GM18507 (cell line): Measurements from ENCODE around the gene ARL8B.
"Not testable (repeated sequence)": the region's sequence is repeated elsewhere in the genome, so short reads cannot be mapped to it uniquely, and the experiment has no call there.

Experiments
- DNase-seq: peaks from one replicate; pipeline ENCODE4 v3.0.0; 2011; ENCODE audit warnings: low read depth; ENCODE audit not compliant: insufficient read length; ENCODE audit errors: extremely low spot score
- FAIRE-seq: peaks from 2 replicates; lab custom pipeline; 2011; peaks lifted over from hg19 to GRCh38; lab: Jason Lieb, UNC

Gene ARL8B

DNA sequence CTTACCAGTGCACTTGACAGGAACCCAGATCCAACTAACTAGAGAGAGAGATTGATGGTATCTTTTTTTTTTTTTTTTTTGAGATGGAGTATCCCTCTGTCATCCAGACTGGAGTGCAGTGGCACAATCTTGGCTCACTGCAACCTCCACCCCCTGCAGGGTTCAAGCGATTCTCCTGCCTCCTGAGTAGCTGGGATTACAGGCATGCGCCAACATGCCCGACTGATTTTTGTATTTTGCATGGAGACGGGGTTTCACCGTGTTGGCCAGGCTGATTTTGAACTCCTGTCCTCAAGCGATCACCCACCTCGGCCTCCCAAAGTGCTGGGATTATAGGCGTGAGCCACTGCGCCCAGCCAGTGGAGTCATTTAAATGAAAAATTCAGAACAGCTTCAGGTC lies 15.7 kb upstream of the ARL8B start:
- not testable (repeated sequence) for FAIRE-seq, DNase-seq

DNA sequence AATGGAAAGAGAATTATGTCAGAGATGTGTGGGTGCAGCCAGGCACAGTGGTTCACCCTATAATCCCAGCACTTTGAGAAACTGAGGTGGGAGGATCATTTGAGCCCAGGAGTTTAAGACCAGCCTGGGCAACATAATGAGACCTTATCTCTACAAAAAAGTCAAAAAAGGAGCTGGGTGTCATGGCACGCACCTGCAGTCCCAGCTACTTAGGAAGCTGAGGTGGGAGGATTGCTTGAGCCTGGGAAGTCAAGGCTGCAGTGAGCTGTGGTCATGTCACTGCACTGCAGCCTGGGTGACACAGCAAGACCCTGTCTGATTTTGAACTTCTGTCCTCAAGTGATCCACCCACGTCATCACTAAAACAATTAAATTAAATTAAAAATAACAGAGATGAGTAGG lies 15.2 kb upstream of the ARL8B start:
- not testable (repeated sequence) for FAIRE-seq, DNase-seq

DNA sequence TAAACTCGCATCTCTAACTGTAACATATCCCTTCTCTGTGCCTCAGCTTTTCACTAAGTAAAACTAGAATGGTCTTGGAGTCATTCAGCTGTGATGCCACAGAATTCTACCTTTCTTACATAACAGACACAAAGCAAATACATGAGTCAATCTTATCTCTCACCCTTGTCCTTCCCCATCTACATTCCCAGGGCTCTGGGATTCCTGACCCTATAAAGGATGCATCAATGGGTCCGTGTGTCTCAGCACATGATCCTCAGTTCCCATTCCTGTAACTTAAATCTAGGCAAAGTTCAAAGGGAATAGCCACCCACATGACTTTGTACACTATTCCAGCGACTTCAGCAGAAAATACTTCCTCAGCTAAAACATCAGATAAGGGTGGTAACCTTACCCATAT lies 11.8 kb upstream of the ARL8B start:
- DNase-seq (no peak), FAIRE-seq (no peak)

DNA sequence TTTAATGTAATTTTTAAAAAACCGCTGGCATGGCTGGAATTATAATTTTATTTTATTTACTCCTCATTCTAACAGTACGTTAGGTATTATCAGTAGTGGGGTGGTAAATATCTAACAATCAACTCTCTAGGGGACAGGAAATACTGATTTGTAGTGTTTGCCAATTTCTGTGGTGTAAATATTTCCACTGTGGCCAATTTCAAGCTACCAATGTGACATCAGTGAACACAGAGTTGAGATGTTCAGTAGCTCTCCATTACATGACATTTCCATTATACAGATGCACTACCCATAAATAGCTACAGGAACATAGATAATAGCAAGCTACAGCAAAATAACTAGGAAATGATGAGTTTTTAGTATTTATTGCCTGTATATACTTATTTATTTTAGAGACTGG lies 10.0 kb upstream of the ARL8B start:
- no peak for FAIRE-seq

DNA sequence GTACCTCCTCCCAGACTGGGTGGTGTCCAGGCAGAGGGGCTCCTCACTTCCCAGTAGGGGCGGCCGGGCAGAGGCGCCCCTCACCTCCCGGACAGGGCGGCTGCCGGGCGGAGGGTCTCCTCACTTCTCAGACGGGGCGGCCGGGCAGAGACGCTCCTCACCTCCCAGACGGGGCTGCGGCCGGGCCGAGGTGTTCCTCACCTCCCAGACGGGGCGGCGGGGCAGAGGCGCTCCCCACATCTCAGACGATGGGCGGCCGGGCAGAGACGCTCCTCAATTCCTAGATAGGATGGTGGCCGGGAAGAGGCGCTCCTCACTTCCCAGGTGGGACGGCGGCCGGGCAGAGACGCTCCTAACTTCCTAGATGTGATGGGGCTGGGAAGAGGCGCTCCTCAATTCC lies 8.4 kb upstream of the ARL8B start:
- FAIRE-seq, DNase-seq: not testable (repeated sequence)

More for the DNA sequence above, 10.0 kb upstream of the ARL8B start:
- DNase-seq = no peak

DNA sequence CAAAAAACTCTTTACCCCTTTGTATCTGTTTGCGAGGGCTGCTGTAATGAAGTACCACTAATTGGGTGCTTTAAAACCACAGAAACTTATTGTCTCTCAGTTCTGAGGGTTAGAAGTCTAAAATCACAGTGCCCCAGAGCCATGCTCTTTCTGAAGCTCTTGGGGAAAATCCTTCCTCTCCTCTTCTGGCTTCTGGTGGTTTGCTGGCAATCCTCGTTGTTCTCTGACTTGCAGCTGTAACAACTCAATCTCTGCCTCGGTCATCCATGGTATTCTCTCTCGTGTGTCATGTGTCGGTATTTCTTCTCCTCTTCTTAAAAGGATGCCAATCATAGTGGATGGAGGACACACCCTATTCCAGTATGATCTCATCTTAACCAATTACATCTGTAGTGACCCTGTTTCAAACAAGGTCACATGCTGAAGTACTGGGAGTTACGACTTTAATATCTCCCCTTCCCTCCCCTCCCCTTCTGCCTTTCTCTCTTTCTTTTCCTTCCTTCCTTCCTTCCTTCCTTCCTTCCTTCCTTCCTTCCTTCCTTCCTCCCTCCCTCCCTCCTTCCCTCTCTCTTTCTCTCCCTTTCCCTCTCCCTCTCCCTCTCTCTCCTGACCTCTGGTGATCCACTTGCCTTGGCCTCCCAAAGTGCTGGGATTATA lies 6.5 kb upstream of the ARL8B start:
- DNase-seq (no peak), FAIRE-seq (no peak)

DNA sequence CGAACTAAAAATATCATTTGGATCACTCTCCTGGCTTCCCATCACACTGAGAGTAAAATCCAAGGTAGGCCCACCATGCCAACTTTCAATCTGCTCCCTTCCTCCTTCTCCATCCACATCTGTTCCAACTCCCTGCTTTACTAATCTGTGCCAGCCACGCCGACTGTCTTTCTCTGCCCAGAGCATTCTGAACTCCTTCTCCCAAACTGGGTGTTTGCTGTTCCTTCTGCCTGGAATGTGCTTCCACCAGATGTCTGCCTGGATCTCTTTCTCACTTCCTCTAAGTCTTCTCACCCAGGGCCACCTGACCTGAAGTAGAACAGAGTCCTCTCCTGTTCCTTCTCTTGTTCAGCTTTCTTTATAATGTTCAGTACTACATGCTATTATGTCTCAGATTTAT lies 5.6 kb upstream of the ARL8B start:
- no peak for DNase-seq
- FAIRE-seq = no peak

DNA sequence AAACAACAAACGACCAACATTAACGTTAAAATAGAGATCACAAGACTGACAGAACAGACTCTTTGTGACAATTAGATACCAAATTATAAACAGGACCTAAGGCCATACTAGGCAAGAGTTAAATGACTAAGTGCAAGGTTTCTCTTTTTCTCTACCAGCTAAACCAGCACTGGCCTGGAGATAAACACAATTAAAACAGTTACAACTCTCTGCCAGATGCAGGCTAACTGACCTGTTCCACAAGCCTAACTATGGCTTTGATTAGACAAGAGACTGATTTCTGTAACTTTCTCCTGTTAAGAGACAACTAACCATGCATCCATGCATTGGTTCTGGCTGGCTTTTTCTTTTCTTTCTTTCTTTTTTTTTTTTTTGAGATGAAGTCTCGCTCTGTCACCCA lies 1.6 kb upstream of the ARL8B start:
- FAIRE-seq = no peak

DNA sequence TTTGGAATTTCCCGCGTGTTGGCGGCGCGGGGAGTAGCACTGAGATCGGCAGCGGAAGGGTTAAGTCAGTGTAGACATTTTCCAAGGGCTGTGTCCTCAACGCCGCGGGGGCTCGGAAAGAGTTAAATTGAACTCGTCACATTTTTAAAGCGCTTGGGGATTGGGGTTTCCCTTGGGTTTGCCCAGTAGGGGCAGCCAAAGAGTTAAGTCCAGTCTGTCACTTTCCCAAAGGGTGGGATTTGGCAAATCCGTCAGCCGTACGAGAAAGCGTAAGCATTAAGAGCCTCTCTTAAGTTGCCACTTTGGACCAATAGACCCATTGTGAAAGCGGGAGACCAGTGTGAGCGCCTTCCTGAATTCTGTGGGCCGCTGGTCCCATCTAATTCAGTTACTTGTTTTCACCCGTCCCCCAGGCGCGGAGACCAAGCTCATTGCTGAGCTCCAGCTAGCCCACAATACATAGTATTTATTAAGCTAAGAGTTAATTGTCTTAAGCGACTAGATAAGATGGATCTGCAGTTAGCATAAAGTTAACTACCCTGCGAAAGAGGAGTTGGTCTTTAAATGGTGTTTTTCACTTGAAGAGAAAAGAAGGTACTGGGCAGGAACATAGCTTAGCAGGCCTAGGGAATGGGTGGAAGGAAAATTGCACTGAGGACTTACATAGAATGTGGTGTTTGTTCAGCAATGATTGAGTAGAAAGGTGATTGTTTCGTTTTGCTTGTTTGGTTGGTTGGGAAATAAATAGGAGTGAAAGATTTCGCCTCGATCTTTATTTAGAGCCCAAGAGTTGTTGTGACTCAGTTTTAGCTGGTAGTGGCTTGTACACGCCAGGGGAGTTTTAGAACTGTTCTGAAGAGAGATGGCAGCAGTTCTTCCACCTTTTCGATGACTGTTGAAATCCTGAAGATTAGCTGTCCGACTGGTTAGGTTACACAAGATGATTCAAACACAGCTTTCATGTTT lies 932 bp downstream of the ARL8B start:
- DNase-seq = no peak
- FAIRE-seq = peak; percentile 9

More for the DNA sequence above, 1.6 kb upstream of the ARL8B start:
- no peak for DNase-seq

DNA sequence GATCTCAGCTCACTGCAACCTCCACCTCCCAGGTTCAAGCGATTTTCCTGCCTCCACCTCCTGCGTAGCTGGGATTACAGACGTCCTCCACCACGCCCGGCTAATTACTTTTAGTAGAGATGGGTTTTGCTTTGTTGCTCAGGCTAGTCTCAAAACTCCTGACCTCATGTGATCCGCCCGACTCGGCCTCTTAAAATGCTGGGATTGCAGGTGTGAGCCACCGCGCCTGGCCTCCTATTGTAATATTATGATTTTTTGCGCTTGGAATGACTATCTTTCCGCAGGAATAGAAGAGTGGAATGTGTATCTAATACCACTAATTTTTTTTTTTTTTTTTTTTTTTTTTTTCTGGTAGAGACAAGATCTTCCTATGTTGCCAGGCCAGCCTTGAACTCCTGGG lies 1.8 kb downstream of the ARL8B start:
- no peak for FAIRE-seq
- no peak for DNase-seq

DNA sequence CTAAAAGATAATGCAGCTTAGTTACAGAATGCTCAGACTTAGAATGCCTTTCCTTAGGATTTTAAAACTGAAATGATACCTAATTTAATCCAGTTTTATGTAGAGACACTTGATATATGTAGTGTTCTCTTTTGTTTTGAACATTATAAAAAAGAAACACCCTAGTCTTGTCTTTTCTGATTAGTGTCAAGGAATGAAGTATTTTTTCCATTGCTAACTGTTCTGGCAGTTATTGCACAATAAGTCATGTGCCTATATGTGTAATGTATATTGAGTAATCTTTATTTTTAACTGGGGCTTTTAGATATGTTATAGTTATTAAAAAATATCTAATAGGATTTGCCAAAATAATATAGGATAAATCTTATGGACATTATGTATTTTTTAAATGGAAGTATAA lies 4.5 kb downstream of the ARL8B start:
- FAIRE-seq = no peak
- no peak for DNase-seq

DNA sequence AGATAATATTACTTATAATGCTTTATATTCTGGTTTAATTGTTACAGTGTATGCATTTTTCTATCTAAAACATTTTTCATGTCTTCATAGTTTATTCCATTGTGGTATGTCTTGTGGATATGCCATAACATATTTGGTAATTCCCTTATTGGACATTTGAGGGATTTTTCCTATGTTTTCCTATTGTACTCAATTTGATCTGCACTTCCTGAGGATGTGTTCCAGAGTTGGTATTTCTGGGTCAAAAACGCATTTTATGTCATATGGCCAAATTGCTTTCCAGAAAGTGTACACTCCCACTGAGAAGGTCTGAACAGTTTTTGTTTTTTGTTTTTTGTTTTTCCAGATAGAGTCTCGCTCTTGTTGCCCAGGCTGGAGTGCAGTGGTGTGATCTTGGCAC lies 6.8 kb downstream of the ARL8B start:
- FAIRE-seq (no peak), DNase-seq (no peak)

DNA sequence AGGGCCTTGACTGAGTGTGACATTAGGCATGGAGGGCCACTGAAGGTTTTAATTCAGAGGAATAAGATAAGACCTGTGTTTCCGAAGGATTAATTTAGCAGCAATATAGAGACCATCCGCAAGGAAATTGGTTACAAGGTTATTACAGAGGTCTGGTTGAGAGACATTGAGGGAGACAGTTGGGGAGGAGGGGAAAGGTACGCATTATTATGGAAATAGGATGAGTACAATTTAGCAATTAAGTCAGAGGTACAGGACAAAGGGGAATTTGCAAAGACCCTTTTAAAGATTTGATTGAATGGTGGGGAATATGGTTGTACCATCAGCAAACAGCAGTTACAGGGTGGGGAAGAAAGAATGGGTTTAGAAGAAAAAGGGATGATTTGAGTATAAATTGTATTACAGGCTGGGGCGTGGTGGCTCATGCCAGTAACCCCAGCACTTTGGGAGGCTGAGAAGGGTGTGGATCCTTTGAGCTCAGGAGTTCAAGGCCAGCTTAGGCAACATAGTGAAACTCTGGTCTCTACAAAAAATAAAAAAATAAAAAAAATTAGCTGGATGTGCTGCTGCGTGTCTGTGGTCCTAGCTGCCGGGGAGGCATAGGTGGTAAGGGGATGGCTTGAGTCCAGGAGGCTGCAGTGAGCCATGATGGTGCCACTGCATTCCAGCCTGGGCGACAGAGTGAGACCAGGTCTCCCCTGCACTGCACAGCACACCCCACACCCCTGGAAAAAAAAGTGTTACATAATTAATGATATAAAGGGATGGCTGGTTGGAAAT lies 11.3 kb downstream of the ARL8B start:
- FAIRE-seq (no peak), DNase-seq (no peak)

DNA sequence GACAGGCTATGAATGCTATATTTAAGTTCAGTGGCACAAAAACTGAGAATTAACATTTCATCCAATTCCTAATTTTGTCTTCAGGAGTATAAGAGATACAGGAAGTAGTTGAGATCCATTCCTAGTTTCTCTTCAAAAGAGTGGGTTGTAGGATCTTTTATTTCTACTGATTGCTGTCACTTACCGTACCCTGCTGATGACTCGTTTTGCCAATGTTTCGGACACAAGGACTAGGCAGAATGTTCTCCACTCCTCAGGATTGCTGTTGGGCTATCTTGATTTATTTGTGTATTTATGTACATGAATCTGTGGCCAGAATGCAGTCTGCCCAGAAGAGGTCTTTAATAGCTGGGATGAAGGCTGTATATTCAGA lies 11.9 kb downstream of the ARL8B start:
- no peak for DNase-seq
- no peak for FAIRE-seq

DNA sequence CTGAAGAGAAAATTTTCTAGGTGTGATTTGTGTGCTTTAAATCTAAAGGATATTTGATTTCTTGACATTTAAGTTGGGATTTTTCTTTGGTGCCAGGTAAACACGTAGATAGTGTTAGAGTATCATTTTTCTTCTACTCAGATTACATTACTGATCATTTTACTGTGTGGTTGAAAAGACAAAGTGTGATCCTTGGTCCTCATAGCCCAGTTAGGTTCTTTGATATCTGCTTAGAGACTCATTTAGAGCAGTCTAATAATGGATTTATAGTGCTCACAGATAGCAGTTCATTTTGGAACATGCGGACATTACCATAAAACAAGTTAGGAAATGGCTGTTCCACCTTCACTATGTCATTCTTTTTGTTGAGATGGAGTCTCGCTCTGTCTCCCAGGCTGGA lies 12.4 kb downstream of the ARL8B start:
- FAIRE-seq (no peak), DNase-seq (no peak)

DNA sequence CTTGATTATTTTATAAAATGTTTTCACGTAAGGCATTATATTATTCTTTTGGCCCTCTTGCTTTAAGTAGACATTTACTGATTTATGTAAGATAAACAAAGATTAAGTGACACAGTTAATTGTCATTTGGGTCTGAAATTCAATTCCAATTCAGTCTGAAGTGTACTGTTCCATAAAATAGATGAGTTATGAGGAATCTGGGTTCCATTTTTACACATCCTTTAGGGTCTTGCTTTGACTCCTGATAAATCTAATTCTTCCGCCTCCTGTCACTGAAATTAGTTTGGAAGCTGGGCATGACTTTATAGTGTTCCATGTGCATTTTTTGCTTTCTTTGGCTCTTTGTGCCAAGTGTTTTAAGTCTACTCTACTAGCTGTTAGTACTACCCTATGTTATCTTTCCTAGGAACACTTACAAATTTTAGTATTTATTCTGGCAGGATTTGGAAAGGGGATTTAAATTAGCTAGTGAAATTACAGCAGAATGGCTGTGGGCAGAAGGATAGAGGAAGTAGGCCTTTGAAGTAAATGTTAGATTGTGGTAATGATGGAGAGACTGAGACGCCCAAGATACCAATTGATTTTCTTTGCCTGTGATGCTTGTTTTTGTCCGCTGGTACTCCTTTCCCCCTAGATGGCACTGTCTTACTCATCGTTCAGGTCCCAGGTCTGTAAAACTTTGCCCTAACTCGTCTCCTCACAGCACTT lies 14.3 kb downstream of the ARL8B start:
- FAIRE-seq (peak; percentile 82), DNase-seq (peak; percentile 38)

DNA sequence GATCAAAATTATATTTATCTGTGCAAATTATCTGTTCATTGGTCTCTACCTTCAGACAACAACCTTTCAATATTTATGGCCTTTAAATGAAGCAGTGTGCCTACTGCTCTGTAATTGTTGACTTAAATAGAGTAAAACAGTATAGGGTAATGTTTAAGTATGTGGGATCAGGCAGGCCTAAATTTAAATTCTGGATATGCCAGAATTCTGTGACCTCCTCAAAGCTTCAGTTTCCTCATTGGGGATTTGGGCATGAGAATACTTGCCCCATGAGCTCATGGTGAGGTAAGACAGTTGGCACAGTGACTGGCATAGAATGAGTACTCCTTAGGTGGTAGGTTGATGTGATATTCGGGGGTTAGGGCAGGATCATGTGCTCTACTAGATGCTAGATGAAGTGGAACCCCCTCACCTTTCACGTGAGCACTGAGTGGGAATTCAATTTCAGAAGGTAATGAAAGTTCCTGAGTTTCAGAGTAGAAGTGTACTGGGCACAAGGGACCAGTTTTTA lies 14.9 kb downstream of the ARL8B start:
- DNase-seq (no peak), FAIRE-seq (no peak)

DNA sequence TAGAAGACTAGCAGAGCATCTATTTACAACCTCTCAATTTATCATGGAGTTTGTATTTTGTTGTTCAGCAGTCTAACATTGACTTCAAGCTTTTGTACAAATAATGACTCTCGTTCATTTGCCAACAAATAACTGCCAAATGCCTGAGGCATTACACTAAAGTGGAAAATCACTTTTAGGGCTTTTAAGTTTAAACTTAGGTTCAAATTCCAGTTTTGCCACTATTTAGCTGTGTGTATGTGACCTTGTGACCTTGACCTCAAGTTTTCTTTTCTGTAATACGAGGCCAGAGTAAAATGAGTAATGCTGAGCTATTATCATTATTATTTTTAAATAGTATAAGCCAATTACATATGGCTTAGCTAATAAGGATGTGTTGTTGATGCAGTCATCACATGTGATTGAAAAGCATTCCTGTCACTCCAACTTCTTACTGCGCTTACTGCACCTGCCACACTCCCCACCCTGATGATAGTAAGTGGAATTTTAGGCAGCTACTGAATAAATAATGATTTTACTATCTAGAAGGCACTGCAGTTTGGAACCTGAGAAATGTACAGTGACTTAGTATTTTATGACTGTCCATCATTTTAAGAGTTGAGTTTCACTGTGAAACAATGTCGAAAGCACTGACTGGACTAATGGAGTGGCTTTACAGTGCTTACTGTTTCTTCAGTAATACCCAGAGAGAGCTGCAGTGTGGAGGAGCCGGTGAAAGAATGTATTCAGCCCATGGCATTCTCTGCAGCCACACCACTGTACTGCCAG lies 16.3 kb downstream of the ARL8B start:
- FAIRE-seq (no peak), DNase-seq (no peak)

DNA sequence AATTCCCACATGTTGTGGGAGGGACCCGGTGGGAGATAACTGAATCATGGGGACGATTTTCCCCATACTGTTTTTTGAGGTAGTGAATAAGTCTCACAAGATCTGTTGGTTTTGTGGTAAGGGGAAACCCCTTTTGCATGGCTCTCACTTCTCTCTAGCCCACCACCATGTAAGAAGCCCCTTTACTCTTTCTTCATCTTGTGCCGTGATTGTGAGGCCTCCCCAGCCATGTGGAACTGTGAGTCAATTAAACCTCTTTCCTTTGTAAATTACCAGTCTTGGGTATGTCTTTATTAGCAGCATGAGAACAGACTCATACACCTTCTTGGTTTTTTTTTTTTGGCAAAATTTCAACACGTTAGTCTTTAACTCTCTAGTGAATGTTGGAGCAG lies 18.1 kb downstream of the ARL8B start:
- peak; percentile 60 for FAIRE-seq

More for the DNA sequence above, 18.1 kb downstream of the ARL8B start:
- no peak for DNase-seq
